HepG2 (cell line): ENCODE measurements around the gene KCTD6. TPM values are rescaled to one million over a fixed set of nuclear protein-coding genes. Genes with fewer than 3 reads are reported as not detected.

Experiments used
- ARID2 ChIP-seq: sonication (generic); formaldehyde crosslinking; IDR thresholded peaks from 2 replicates; pipeline ENCODE4 v1.8.1; 2022; ENCODE audit warnings: mild to moderate bottlenecking, missing genetic modification reagents, borderline replicate concordance
- ATF7-NPFF ChIP-seq: sonication (generic); formaldehyde crosslinking; IDR thresholded peaks from 2 replicates; pipeline ENCODE4 v1.8.1; 2023; ENCODE audit warnings: mild to moderate bottlenecking, low read depth, missing genetic modification reagents, moderate library complexity
- CHD2 ChIP-seq: IDR thresholded peaks from 2 replicates; pipeline ENCODE4 v1.6.1; 2011; ENCODE audit warnings: low read depth, low read length, improper control_type of control experiment
- GZF1 ChIP-seq: sonication (generic); formaldehyde crosslinking; IDR thresholded peaks from 2 replicates; pipeline ENCODE4 v1.5.1; 2020; ENCODE audit warnings: mild to moderate bottlenecking, missing genetic modification reagents
- NFRKB ChIP-seq: fragments of 450-650 bp; IDR thresholded peaks from 2 replicates; pipeline ENCODE4 v1.6.1; 2017
- REXO4 ChIP-seq: sonication (generic); formaldehyde crosslinking; IDR thresholded peaks from 2 replicates; pipeline ENCODE4 v1.8.0; 2022; ENCODE audit warnings: missing genetic modification reagents, mild to moderate bottlenecking, borderline replicate concordance
- SMARCC2 ChIP-seq: fragments of 450-650 bp; IDR thresholded peaks from 2 replicates; pipeline ENCODE4 v1.6.1; 2017; ENCODE audit warnings: antibody characterized with exemption, mild to moderate bottlenecking
- SOX13 ChIP-seq, 3 experiments: fragments of 450-650 bp in 1 of 3; sonication (generic) in 1 of 3; formaldehyde crosslinking in 1 of 3; IDR thresholded peaks in 2 of 3; conservative IDR thresholded peaks in 1 of 3; 2 replicates each; pipeline versions ENCODE4 v1.5.0 to v1.6.1; 2016 to 2020; ENCODE audit warnings: antibody characterized with exemption in 1 of 3, mild to moderate bottlenecking in 1 of 3, missing compliant biosample characterization in 1 of 3, missing genetic modification reagents in 1 of 3, moderate library complexity in 1 of 3
- THAP11 ChIP-seq: IDR thresholded peaks from 2 replicates; pipeline ENCODE4 v1.6.1; 2016; ENCODE audit warnings: missing biosample characterization, missing genetic modification reagents
- ZNF138 ChIP-seq: sonication (generic); formaldehyde crosslinking; IDR thresholded peaks from 2 replicates; pipeline ENCODE4 v1.5.0; 2020; ENCODE audit warnings: mild to moderate bottlenecking, low read depth, missing genetic modification reagents
- ZNF563 ChIP-seq: sonication (generic); formaldehyde crosslinking; IDR thresholded peaks from 2 replicates; pipeline ENCODE4 v1.8.0; 2022; ENCODE audit warnings: mild to moderate bottlenecking, moderate library complexity, missing genetic modification reagents
- ZNF670 ChIP-seq: sonication (generic); formaldehyde crosslinking; IDR thresholded peaks from 2 replicates; pipeline ENCODE4 v1.8.0; 2022; ENCODE audit warnings: mild to moderate bottlenecking, missing genetic modification reagents, borderline replicate concordance
- polyA plus RNA-seq, 8 experiments: library from polyadenylated mRNA; depleted of rRNA in 3 of 8; stranded (reverse) in 7 of 8; unstranded in 1 of 8; fragments of >200 nt; fragmentation: Illumina TruSeq in 4 of 8; extraction: Trizol in 4 of 8; gene quantifications; 2 replicates each; pipeline versions ENCODE4 v1.2.1 to v1.2.3, GENCODE V29; 2011 to 2016; ENCODE audit warnings: low read depth in 4 of 8, missing spikeins in 1 of 8, mixed read lengths in 1 of 8; ENCODE audit not compliant: insufficient read depth in 1 of 8
- total RNA-seq, 5 experiments: library from RNA; depleted of rRNA; stranded (reverse); fragments of >200 nt; fragmentation: Illumina TruSeq; extraction: Trizol; gene quantifications; 2 replicates each; pipeline ENCODE4 v1.2.3, GENCODE V29; 2016; ENCODE audit warnings: low read depth in 1 of 5
- TF ChIP-seq, protein P1 (sequence below): sonication (generic); formaldehyde crosslinking; IDR thresholded peaks from 2 replicates; pipeline ENCODE4 v1.4.0; 2020; ENCODE audit warnings: missing genetic modification reagents
- TF ChIP-seq, protein P2 (sequence below): sonication (generic); formaldehyde crosslinking; IDR thresholded peaks from 2 replicates; pipeline ENCODE4 v1.8.1; 2023; ENCODE audit warnings: mild to moderate bottlenecking, moderate library complexity, missing genetic modification reagents
- TF ChIP-seq, protein P3 (sequence below): sonication (generic); formaldehyde crosslinking; IDR thresholded peaks from 2 replicates; pipeline ENCODE4 v1.5.1; 2020; ENCODE audit warnings: mild to moderate bottlenecking, missing genetic modification reagents, borderline replicate concordance

Gene KCTD6
- total and polyA plus RNA-seq, 2 of the 13 experiments (the other 11 are each of a cell fraction or from before 2014, with no cell fraction given): 13.4 to 14.2 TPM

DNA sequence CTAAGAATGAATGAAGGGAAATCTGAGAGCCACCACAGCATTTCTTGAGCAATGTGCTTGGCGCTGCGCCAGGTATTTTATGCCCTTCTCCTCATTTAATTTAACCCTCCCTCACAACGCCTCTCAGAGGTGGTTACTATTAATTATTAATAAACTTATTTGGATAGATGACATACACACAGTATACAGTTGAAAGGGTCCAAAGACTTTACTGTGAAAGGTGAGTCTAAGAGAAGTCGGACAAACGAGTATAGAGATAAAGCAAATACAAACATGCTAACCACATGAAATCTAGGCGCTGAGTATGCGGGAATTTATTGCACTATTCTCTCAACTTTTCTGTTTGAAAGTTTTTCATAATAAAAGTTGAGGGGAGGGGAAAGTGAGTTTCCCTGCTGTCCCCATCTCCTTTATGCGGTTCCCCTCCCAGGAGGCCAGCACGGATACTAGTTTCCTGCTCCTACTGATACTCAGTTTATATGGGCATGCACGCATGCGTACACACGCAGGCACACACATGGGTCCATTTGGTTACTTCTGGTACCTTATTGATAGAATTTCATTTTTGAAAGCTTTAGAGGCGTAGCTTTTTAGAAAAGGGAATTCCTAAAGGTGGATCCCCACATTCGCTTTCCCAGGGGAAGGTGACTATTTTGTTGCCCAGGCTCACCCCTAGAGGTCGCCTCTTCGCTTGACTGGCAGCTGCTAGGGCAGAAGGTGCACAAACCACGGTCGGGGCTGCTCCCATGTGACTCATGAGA lies 28.5 kb upstream of the KCTD6 start (continued):
- TF ChIP-seq, protein P1, sequence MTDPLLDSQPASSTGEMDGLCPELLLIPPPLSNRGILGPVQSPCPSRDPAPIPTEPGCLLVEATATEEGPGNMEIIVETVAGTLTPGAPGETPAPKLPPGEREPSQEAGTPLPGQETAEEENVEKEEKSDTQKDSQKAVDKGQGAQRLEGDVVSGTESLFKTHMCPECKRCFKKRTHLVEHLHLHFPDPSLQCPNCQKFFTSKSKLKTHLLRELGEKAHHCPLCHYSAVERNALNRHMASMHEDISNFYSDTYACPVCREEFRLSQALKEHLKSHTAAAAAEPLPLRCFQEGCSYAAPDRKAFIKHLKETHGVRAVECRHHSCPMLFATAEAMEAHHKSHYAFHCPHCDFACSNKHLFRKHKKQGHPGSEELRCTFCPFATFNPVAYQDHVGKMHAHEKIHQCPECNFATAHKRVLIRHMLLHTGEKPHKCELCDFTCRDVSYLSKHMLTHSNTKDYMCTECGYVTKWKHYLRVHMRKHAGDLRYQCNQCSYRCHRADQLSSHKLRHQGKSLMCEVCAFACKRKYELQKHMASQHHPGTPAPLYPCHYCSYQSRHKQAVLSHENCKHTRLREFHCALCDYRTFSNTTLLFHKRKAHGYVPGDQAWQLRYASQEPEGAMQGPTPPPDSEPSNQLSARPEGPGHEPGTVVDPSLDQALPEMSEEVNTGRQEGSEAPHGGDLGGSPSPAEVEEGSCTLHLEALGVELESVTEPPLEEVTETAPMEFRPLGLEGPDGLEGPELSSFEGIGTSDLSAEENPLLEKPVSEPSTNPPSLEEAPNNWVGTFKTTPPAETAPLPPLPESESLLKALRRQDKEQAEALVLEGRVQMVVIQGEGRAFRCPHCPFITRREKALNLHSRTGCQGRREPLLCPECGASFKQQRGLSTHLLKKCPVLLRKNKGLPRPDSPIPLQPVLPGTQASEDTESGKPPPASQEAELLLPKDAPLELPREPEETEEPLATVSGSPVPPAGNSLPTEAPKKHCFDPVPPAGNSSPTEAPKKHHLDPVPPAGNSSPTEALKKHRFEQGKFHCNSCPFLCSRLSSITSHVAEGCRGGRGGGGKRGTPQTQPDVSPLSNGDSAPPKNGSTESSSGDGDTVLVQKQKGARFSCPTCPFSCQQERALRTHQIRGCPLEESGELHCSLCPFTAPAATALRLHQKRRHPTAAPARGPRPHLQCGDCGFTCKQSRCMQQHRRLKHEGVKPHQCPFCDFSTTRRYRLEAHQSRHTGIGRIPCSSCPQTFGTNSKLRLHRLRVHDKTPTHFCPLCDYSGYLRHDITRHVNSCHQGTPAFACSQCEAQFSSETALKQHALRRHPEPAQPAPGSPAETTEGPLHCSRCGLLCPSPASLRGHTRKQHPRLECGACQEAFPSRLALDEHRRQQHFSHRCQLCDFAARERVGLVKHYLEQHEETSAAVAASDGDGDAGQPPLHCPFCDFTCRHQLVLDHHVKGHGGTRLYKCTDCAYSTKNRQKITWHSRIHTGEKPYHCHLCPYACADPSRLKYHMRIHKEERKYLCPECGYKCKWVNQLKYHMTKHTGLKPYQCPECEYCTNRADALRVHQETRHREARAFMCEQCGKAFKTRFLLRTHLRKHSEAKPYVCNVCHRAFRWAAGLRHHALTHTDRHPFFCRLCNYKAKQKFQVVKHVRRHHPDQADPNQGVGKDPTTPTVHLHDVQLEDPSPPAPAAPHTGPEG (CRISPR knock-in tag): no peak
- no peak for TF ChIP-seq CHD2
- TF ChIP-seq THAP11: peak; percentile 30; the same call in 1 of the 2 replicates
- TF ChIP-seq ZNF670 (CRISPR knock-in tag): no peak
- TF ChIP-seq, protein P2, sequence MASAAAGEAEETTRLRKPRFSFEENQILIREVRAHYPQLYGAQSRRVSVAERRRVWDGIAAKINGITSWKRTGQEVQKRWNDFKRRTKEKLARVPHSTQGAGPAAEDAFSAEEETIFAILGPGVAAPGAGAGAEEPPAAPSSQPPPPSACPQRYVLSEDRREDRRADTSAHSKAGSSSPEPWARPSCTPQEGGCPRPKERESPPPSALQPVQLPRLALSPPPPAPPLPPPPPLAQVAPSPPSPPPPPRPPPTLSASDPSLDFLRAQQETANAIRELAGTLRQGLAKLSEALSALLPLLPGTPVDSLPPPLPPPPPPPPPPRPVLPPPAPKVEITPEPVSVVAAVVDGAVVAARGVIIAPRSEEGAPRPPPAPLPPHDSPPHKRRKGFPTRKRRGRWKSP (CRISPR knock-in tag): no peak
- no peak for TF ChIP-seq SMARCC2
- TF ChIP-seq ZNF138 (CRISPR knock-in tag): no peak
- TF ChIP-seq ARID2 (CRISPR knock-in tag): peak; percentile 68; the same call in 1 of the 2 replicates
- no peak for TF ChIP-seq ATF7-NPFF (CRISPR knock-in tag)
- no peak for TF ChIP-seq ZNF563 (CRISPR knock-in tag)
- no peak for TF ChIP-seq GZF1 (CRISPR knock-in tag)
- TF ChIP-seq REXO4 (CRISPR knock-in tag): no peak
- no peak for TF ChIP-seq NFRKB
- no peak for TF ChIP-seq SOX13 (IDR thresholded peaks at IDR 0.05)
- peak in 1 of 2 experiments; percentile 41; a peak in 1 of 4 replicates for TF ChIP-seq SOX13 (CRISPR knock-in tag; conservative IDR thresholded peaks at IDR 0.05 in 1 of 2, IDR thresholded peaks at IDR 0.05 in 1 of 2)
- TF ChIP-seq, protein P3, sequence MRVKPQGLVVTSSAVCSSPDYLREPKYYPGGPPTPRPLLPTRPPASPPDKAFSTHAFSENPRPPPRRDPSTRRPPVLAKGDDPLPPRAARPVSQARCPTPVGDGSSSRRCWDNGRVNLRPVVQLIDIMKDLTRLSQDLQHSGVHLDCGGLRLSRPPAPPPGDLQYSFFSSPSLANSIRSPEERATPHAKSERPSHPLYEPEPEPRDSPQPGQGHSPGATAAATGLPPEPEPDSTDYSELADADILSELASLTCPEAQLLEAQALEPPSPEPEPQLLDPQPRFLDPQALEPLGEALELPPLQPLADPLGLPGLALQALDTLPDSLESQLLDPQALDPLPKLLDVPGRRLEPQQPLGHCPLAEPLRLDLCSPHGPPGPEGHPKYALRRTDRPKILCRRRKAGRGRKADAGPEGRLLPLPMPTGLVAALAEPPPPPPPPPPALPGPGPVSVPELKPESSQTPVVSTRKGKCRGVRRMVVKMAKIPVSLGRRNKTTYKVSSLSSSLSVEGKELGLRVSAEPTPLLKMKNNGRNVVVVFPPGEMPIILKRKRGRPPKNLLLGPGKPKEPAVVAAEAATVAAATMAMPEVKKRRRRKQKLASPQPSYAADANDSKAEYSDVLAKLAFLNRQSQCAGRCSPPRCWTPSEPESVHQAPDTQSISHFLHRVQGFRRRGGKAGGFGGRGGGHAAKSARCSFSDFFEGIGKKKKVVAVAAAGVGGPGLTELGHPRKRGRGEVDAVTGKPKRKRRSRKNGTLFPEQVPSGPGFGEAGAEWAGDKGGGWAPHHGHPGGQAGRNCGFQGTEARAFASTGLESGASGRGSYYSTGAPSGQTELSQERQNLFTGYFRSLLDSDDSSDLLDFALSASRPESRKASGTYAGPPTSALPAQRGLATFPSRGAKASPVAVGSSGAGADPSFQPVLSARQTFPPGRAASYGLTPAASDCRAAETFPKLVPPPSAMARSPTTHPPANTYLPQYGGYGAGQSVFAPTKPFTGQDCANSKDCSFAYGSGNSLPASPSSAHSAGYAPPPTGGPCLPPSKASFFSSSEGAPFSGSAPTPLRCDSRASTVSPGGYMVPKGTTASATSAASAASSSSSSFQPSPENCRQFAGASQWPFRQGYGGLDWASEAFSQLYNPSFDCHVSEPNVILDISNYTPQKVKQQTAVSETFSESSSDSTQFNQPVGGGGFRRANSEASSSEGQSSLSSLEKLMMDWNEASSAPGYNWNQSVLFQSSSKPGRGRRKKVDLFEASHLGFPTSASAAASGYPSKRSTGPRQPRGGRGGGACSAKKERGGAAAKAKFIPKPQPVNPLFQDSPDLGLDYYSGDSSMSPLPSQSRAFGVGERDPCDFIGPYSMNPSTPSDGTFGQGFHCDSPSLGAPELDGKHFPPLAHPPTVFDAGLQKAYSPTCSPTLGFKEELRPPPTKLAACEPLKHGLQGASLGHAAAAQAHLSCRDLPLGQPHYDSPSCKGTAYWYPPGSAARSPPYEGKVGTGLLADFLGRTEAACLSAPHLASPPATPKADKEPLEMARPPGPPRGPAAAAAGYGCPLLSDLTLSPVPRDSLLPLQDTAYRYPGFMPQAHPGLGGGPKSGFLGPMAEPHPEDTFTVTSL (CRISPR knock-in tag): no peak
